ENCODE measurements around the gene THUMPD3.

THUMPD3 gene

GRCh38 chr3:9396301-9396631 is 33.4 kb downstream of the THUMPD3 start (continued):
- TF ChIP-seq GLIS3 (CRISPR knock-in tag; IDR thresholded peaks at IDR 0.05): no peak; the same call in 1 of the 2 replicates
- no peak for TF ChIP-seq TCF4 (CRISPR knock-in tag; IDR thresholded peaks at IDR 0.05; ENCODE audit: borderline replicate concordance)
- no peak for TF ChIP-seq ESRRG (CRISPR knock-in tag; IDR thresholded peaks at IDR 0.05)
- TF ChIP-seq, protein P1, sequence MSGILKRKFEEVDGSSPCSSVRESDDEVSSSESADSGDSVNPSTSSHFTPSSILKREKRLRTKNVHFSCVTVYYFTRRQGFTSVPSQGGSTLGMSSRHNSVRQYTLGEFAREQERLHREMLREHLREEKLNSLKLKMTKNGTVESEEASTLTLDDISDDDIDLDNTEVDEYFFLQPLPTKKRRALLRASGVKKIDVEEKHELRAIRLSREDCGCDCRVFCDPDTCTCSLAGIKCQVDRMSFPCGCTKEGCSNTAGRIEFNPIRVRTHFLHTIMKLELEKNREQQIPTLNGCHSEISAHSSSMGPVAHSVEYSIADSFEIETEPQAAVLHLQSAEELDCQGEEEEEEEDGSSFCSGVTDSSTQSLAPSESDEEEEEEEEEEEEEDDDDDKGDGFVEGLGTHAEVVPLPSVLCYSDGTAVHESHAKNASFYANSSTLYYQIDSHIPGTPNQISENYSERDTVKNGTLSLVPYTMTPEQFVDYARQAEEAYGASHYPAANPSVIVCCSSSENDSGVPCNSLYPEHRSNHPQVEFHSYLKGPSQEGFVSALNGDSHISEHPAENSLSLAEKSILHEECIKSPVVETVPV (CRISPR knock-in tag; IDR thresholded peaks at IDR 0.05): no peak; the same call in 1 of the 2 replicates

- peak; percentile 85 for ATAC-seq
- TF ChIP-seq, protein P2, sequence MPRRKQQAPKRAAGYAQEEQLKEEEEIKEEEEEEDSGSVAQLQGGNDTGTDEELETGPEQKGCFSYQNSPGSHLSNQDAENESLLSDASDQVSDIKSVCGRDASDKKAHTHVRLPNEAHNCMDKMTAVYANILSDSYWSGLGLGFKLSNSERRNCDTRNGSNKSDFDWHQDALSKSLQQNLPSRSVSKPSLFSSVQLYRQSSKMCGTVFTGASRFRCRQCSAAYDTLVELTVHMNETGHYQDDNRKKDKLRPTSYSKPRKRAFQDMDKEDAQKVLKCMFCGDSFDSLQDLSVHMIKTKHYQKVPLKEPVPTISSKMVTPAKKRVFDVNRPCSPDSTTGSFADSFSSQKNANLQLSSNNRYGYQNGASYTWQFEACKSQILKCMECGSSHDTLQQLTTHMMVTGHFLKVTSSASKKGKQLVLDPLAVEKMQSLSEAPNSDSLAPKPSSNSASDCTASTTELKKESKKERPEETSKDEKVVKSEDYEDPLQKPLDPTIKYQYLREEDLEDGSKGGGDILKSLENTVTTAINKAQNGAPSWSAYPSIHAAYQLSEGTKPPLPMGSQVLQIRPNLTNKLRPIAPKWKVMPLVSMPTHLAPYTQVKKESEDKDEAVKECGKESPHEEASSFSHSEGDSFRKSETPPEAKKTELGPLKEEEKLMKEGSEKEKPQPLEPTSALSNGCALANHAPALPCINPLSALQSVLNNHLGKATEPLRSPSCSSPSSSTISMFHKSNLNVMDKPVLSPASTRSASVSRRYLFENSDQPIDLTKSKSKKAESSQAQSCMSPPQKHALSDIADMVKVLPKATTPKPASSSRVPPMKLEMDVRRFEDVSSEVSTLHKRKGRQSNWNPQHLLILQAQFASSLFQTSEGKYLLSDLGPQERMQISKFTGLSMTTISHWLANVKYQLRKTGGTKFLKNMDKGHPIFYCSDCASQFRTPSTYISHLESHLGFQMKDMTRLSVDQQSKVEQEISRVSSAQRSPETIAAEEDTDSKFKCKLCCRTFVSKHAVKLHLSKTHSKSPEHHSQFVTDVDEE (CRISPR knock-in tag; IDR thresholded peaks at IDR 0.05): no peak
- TF ChIP-seq ZNF8 (CRISPR knock-in tag; IDR thresholded peaks at IDR 0.05): peak; percentile 8; the same call in 1 of the 2 replicates
- TF ChIP-seq ZNF70 (CRISPR knock-in tag; IDR thresholded peaks at IDR 0.05): no peak
- TF ChIP-seq RARB (CRISPR knock-in tag; IDR thresholded peaks at IDR 0.05): peak; percentile 73; the same call in 1 of the 2 replicates
- TF ChIP-seq CSDC2 (CRISPR knock-in tag; IDR thresholded peaks at IDR 0.05): no peak
- no peak for TF ChIP-seq PPARA (CRISPR knock-in tag; IDR thresholded peaks at IDR 0.05; ENCODE audit: borderline replicate concordance)
- TF ChIP-seq, protein P3, sequence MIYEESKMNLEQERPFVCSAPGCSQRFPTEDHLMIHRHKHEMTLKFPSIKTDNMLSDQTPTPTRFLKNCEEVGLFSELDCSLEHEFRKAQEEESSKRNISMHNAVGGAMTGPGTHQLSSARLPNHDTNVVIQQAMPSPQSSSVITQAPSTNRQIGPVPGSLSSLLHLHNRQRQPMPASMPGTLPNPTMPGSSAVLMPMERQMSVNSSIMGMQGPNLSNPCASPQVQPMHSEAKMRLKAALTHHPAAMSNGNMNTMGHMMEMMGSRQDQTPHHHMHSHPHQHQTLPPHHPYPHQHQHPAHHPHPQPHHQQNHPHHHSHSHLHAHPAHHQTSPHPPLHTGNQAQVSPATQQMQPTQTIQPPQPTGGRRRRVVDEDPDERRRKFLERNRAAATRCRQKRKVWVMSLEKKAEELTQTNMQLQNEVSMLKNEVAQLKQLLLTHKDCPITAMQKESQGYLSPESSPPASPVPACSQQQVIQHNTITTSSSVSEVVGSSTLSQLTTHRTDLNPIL (CRISPR knock-in tag; IDR thresholded peaks at IDR 0.05; ENCODE audit: low read depth): peak; percentile 84
- TF ChIP-seq ZFP3 (CRISPR knock-in tag; IDR thresholded peaks at IDR 0.05): no peak
- no peak for TF ChIP-seq SNAI2 (CRISPR knock-in tag; IDR thresholded peaks at IDR 0.05)
- no peak for TF ChIP-seq ARNTL (CRISPR knock-in tag; IDR thresholded peaks at IDR 0.05; ENCODE audit: borderline replicate concordance, low read depth)
- TF ChIP-seq TOX (CRISPR knock-in tag; IDR thresholded peaks at IDR 0.05; ENCODE audit: borderline replicate concordance): peak; percentile 57
- no peak for TF ChIP-seq OSR1 (CRISPR knock-in tag; IDR thresholded peaks at IDR 0.05)
- TF ChIP-seq ZC3H10 (CRISPR knock-in tag; IDR thresholded peaks at IDR 0.05): no peak
- TF ChIP-seq ZFP30 (CRISPR knock-in tag; IDR thresholded peaks at IDR 0.05): peak; percentile 61
- TF ChIP-seq ISL1 (CRISPR knock-in tag; IDR thresholded peaks at IDR 0.05): no peak
- peak; percentile 88 for TF ChIP-seq GLIS3 (CRISPR knock-in tag; IDR thresholded peaks at IDR 0.05)
- TF ChIP-seq, protein P4, sequence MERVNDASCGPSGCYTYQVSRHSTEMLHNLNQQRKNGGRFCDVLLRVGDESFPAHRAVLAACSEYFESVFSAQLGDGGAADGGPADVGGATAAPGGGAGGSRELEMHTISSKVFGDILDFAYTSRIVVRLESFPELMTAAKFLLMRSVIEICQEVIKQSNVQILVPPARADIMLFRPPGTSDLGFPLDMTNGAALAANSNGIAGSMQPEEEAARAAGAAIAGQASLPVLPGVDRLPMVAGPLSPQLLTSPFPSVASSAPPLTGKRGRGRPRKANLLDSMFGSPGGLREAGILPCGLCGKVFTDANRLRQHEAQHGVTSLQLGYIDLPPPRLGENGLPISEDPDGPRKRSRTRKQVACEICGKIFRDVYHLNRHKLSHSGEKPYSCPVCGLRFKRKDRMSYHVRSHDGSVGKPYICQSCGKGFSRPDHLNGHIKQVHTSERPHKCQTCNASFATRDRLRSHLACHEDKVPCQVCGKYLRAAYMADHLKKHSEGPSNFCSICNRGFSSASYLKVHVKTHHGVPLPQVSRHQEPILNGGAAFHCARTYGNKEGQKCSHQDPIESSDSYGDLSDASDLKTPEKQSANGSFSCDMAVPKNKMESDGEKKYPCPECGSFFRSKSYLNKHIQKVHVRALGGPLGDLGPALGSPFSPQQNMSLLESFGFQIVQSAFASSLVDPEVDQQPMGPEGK (CRISPR knock-in tag; IDR thresholded peaks at IDR 0.05; ENCODE audit: borderline replicate concordance): peak; percentile 94
- TF ChIP-seq ZNF565 (CRISPR knock-in tag; conservative IDR thresholded peaks at IDR 0.05; ENCODE audit: low read depth): no peak
- TF ChIP-seq BACH2 (CRISPR knock-in tag; IDR thresholded peaks at IDR 0.05; ENCODE audit: borderline replicate concordance): no peak
- peak; percentile 45; the same call in 1 of the 2 replicates for TF ChIP-seq TCF4 (CRISPR knock-in tag; IDR thresholded peaks at IDR 0.05; ENCODE audit: borderline replicate concordance)
- TF ChIP-seq, protein P1 (CRISPR knock-in tag; IDR thresholded peaks at IDR 0.05): peak; percentile 47
- peak; percentile 72; the same call in 1 of the 2 replicates for TF ChIP-seq ESRRG (CRISPR knock-in tag; IDR thresholded peaks at IDR 0.05)
- TF ChIP-seq, protein P5, sequence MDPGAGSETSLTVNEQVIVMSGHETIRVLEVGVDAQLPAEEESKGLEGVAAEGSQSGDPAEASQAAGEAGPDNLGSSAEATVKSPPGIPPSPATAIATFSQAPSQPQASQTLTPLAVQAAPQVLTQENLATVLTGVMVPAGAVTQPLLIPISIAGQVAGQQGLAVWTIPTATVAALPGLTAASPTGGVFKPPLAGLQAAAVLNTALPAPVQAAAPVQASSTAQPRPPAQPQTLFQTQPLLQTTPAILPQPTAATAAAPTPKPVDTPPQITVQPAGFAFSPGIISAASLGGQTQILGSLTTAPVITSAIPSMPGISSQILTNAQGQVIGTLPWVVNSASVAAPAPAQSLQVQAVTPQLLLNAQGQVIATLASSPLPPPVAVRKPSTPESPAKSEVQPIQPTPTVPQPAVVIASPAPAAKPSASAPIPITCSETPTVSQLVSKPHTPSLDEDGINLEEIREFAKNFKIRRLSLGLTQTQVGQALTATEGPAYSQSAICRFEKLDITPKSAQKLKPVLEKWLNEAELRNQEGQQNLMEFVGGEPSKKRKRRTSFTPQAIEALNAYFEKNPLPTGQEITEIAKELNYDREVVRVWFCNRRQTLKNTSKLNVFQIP (CRISPR knock-in tag; IDR thresholded peaks at IDR 0.05; ENCODE audit: borderline replicate concordance, low read depth): no peak
Observed at GRCh38 chr3:9396632-9397331, 33.9 kb downstream of the THUMPD3 start.
